22Rv1 (cell line): Measurements from ENCODE around the gene SIGLEC9.

ENCODE experiments used
- H3K27ac ChIP-seq: fragments of 450-650 bp; 2 replicates; pipeline ENCODE4 v1.5.1; 2017
- ZFX ChIP-seq: fragments of 450-650 bp; IDR thresholded peaks from 2 replicates; pipeline ENCODE4 v1.6.1; 2017; ENCODE audit warnings: antibody characterized with exemption, borderline replicate concordance
- TF ChIP-seq, protein P1 (sequence below): fragments of 450-650 bp; IDR thresholded peaks from 2 replicates; pipeline ENCODE4 v1.5.1; 2017; ENCODE audit warnings: mild to moderate bottlenecking

Gene SIGLEC9

DNA sequence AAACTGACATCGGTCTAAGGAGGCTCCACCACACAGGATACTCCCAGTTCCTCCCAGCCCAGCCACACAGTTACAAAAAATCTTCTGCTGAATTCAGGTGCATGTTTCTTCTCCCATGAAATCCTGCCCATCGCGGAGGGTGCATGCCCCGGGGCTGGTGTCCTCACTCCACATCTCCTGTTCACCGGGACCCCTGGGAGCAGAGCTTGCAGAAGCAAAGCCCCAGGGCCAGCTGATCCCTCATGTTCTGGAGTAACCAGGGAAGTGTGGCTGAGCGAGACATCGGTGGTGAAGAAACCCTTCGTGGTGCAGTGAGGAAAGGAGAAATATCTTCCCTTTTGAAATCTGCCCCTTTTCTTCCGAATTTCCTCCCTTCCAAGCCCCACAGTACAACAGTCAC, 904 bp upstream of the SIGLEC9 start:
- no peak overlapping the region for H3K27ac ChIP-seq
- no peak for TF ChIP-seq ZFX
- TF ChIP-seq, protein P1, sequence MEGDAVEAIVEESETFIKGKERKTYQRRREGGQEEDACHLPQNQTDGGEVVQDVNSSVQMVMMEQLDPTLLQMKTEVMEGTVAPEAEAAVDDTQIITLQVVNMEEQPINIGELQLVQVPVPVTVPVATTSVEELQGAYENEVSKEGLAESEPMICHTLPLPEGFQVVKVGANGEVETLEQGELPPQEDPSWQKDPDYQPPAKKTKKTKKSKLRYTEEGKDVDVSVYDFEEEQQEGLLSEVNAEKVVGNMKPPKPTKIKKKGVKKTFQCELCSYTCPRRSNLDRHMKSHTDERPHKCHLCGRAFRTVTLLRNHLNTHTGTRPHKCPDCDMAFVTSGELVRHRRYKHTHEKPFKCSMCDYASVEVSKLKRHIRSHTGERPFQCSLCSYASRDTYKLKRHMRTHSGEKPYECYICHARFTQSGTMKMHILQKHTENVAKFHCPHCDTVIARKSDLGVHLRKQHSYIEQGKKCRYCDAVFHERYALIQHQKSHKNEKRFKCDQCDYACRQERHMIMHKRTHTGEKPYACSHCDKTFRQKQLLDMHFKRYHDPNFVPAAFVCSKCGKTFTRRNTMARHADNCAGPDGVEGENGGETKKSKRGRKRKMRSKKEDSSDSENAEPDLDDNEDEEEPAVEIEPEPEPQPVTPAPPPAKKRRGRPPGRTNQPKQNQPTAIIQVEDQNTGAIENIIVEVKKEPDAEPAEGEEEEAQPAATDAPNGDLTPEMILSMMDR, result no peak

DNA sequence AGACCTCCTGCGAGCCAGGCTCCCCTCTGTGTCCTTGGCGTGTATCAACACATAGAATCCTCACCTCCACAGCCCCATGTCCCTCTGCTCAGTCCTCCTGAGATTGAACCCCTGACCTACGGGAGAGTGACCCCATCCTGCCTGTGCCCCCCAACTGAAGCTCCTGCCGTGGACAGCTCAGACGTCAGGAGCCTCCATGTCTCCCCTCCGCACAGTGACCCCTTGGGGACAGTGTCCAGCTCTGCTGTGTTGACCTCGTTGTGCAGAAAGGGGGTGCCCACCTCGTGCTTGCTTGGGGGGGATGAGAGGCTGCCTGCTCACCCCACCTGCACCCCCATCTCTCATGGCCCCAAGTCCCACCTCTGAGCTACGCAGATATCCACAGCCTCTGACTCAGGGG, 490 bp upstream of the SIGLEC9 start:
- no peak for TF ChIP-seq ZFX
- TF ChIP-seq, protein P1, result no peak
- H3K27ac ChIP-seq, result no peak overlapping the region

DNA sequence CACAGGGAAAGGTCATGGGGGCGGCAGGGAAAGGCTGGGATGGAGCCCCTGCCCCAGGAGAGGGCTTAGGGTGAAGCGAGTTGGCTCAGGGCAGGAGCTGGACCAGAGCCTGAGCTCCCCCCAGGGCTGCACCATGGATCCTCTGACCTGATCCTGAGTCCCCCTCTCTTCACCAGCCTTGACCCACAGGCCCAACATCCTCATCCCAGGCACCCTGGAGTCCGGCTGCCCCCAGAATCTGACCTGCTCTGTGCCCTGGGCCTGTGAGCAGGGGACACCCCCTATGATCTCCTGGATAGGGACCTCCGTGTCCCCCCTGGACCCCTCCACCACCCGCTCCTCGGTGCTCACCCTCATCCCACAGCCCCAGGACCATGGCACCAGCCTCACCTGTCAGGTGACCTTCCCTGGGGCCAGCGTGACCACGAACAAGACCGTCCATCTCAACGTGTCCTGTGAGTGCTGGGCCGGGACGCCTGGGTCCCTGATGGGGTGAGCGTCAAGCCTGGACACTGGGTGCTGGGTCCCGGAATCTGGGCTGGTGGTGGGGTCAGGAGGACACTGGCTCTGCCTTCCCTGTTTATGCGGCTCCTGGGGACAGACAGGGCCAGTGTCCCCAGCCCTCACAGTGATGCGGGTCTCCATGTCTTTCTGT, 842 bp downstream of the SIGLEC9 start:
- H3K27ac ChIP-seq, result no peak overlapping the region
- no peak for TF ChIP-seq ZFX
- TF ChIP-seq, protein P1, result no peak

DNA sequence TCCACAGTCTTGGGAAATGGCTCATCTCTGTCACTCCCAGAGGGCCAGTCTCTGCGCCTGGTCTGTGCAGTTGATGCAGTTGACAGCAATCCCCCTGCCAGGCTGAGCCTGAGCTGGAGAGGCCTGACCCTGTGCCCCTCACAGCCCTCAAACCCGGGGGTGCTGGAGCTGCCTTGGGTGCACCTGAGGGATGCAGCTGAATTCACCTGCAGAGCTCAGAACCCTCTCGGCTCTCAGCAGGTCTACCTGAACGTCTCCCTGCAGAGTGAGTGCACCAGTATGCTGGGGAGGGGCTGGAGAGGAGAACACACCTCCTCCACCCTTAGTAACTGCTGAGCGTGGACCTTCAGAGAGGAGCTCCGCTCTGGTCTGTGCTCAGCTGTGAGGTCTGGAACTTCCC, 2.3 kb downstream of the SIGLEC9 start:
- TF ChIP-seq, protein P1, result no peak
- TF ChIP-seq ZFX, result no peak
- no peak overlapping the region for H3K27ac ChIP-seq

DNA sequence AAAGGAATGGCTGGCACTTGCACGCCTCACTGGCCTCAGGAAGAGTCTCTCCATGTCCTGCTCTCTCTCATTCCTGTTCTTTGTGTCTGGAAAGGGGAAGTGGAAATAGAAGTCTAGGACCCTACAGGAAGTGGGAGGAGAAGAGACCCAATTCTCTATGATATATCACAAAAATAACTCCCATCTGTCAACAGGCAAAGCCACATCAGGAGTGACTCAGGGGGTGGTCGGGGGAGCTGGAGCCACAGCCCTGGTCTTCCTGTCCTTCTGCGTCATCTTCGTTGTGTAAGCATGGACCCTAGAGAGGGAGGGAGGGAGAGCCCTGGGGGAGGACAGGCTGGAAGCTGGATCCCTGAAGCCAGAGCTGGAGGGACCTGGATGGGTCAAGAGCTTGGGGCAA, 3.0 kb downstream of the SIGLEC9 start:
- no peak for TF ChIP-seq ZFX
- TF ChIP-seq, protein P1, result no peak

DNA sequence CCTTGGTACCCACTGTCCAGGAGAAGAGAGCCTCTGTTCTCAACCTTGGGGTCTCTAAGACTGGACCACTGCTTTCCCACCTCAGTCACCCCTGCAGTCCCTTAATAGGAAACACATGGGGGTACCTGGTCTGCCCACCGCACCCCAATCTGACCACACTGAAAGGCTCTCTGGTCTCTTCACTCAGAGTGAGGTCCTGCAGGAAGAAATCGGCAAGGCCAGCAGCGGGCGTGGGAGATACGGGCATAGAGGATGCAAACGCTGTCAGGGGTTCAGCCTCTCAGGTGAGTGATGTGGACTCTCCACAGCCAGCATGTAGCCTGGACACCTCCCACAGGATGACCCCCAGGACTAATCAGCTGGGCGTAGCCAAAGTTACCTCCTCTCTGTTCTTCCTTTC, 3.5 kb downstream of the SIGLEC9 start:
- TF ChIP-seq, protein P1, result no peak
- no peak for TF ChIP-seq ZFX
- no peak overlapping the region for H3K27ac ChIP-seq

More for the DNA sequence above, 3.0 kb downstream of the SIGLEC9 start:
- H3K27ac ChIP-seq, result no peak overlapping the region

DNA sequence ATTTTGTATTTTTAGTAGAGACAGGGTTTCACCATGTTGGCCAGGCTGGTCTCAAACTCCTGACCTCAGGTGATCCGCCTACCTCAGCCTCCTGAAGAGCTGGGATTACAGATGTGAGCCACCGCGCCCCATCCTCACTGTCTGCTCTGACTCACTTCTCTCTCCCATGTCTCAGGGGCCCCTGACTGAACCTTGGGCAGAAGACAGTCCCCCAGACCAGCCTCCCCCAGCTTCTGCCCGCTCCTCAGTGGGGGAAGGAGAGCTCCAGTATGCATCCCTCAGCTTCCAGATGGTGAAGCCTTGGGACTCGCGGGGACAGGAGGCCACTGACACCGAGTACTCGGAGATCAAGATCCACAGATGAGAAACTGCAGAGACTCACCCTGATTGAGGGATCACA, 5.0 kb downstream of the SIGLEC9 start:
- H3K27ac ChIP-seq, result no peak overlapping the region
- TF ChIP-seq, protein P1, result no peak
- TF ChIP-seq ZFX, result no peak
